H1 (cell line): Measurements from ENCODE around the gene EDA. TPM values are rescaled to one million over a fixed set of nuclear protein-coding genes. Genes with fewer than 3 reads are reported as not detected.

Experiments
- CEBPB ChIP-seq: IDR thresholded peaks from 2 replicates; pipeline ENCODE4 v1.6.1; 2012; ENCODE audit warnings: low read depth, low read length
- EP300 ChIP-seq, 2 experiments: IDR thresholded peaks; 1 replicate in 1 of 2; 2 replicates in 1 of 2; pipeline ENCODE4 v1.6.1; 2011 to 2012; ENCODE audit warnings: low read depth in 2 of 2, low read length in 2 of 2, mild to moderate bottlenecking in 2 of 2, borderline replicate concordance in 1 of 2, inconsistent platforms in 1 of 2, moderate library complexity in 1 of 2
- PHF8 ChIP-seq: fragments of 200-600 bp; sonication (generic); conservative IDR thresholded peaks from 2 replicates; pipeline ENCODE4 v1.7.1; 2012; ENCODE audit warnings: low read depth, mild to moderate bottlenecking, inconsistent platforms, low read length, moderate library complexity
- RNF2 ChIP-seq: fragments of 200-900, 300-1000 bp; sonication (generic); IDR thresholded peaks from 2 replicates; pipeline ENCODE4 v1.7.1; 2016; ENCODE audit warnings: borderline replicate concordance, low read depth, mild to moderate bottlenecking, antibody characterized with exemption, low read length; ENCODE audit not compliant: poor library complexity, severe bottlenecking; ENCODE audit errors: missing control alignments
- SP4 ChIP-seq: IDR thresholded peaks from 2 replicates; pipeline ENCODE4 v1.6.1; 2012; ENCODE audit warnings: low read length, inconsistent platforms
- TAF7 ChIP-seq: optimal IDR thresholded peaks from 2 replicates; pipeline ENCODE3; 2011; ENCODE audit warnings: low read depth, mild to moderate bottlenecking, inconsistent platforms, low read length, moderate library complexity, borderline replicate concordance
- polyA plus RNA-seq, 7 experiments: library from polyadenylated mRNA; depleted of rRNA in 3 of 7; stranded (reverse) in 5 of 7; unstranded in 2 of 7; fragments of >200 nt in 5 of 7; fragments of 200-250 nt in 2 of 7; gene quantifications; 1 replicate in 5 of 7; 2 replicates in 1 of 7; 4 replicates in 1 of 7; pipeline versions ENCODE4 v1.2.1 to v1.2.3, GENCODE V29; 2011 to 2013; ENCODE audit warnings: missing spikeins in 2 of 7, mixed read lengths in 2 of 7
- total RNA-seq: library from RNA; stranded (reverse); fragmentation: NEBNext Ultra II Directional; extraction: Animal tissue kit (Norgen Biotek cat#: 25700); gene quantifications from 2 replicates; pipeline ENCODE4 v1.2.1, GENCODE V29; 2021
- TF ChIP-seq, protein P1 (sequence below): fragments of 300-600 bp; sonication (generic); IDR thresholded peaks from 2 replicates; pipeline ENCODE4 v1.7.1; 2012; ENCODE audit warnings: low read length, moderate library complexity, mild to moderate bottlenecking, inconsistent platforms; ENCODE audit not compliant: insufficient replicate concordance
- TF ChIP-seq, protein P2 (sequence below), 3 experiments: IDR thresholded peaks; 1 replicate in 2 of 3; 2 replicates in 1 of 3; pipeline versions ENCODE4 v1.5.1 to v1.6.1; 2011; ENCODE audit warnings: low read length in 3 of 3, mild to moderate bottlenecking in 3 of 3, inconsistent platforms in 2 of 3, low read depth in 1 of 3, moderate library complexity in 1 of 3; ENCODE audit not compliant: insufficient read depth in 1 of 3; ENCODE audit errors: control extremely low read depth in 1 of 3

EDA gene
- total and polyA plus RNA-seq, 2 of the 8 experiments (the other 6 are each of a cell fraction or from before 2014, with no cell fraction given), result 7.5 to 10.5 TPM

DNA sequence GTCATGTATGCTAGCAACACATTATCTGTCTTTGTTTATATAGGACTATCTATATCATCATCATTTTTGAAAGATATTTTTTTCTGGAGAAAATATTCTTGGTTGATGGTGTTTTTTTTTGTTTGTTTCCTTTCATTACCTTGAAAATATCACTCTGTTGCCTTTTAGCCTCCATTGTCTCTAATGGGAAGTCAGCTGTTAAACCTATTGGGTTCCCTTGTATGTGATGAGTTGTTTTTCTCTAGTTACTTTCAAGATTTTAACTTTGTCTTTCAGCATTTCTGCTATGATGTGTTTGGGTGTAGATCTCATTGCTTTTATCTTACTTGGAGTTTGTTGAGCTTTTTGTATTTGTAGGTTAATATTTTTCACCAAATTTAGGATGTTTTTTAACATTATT lies 124.4 kb downstream of the EDA start (continued):
- TF ChIP-seq, protein P1, sequence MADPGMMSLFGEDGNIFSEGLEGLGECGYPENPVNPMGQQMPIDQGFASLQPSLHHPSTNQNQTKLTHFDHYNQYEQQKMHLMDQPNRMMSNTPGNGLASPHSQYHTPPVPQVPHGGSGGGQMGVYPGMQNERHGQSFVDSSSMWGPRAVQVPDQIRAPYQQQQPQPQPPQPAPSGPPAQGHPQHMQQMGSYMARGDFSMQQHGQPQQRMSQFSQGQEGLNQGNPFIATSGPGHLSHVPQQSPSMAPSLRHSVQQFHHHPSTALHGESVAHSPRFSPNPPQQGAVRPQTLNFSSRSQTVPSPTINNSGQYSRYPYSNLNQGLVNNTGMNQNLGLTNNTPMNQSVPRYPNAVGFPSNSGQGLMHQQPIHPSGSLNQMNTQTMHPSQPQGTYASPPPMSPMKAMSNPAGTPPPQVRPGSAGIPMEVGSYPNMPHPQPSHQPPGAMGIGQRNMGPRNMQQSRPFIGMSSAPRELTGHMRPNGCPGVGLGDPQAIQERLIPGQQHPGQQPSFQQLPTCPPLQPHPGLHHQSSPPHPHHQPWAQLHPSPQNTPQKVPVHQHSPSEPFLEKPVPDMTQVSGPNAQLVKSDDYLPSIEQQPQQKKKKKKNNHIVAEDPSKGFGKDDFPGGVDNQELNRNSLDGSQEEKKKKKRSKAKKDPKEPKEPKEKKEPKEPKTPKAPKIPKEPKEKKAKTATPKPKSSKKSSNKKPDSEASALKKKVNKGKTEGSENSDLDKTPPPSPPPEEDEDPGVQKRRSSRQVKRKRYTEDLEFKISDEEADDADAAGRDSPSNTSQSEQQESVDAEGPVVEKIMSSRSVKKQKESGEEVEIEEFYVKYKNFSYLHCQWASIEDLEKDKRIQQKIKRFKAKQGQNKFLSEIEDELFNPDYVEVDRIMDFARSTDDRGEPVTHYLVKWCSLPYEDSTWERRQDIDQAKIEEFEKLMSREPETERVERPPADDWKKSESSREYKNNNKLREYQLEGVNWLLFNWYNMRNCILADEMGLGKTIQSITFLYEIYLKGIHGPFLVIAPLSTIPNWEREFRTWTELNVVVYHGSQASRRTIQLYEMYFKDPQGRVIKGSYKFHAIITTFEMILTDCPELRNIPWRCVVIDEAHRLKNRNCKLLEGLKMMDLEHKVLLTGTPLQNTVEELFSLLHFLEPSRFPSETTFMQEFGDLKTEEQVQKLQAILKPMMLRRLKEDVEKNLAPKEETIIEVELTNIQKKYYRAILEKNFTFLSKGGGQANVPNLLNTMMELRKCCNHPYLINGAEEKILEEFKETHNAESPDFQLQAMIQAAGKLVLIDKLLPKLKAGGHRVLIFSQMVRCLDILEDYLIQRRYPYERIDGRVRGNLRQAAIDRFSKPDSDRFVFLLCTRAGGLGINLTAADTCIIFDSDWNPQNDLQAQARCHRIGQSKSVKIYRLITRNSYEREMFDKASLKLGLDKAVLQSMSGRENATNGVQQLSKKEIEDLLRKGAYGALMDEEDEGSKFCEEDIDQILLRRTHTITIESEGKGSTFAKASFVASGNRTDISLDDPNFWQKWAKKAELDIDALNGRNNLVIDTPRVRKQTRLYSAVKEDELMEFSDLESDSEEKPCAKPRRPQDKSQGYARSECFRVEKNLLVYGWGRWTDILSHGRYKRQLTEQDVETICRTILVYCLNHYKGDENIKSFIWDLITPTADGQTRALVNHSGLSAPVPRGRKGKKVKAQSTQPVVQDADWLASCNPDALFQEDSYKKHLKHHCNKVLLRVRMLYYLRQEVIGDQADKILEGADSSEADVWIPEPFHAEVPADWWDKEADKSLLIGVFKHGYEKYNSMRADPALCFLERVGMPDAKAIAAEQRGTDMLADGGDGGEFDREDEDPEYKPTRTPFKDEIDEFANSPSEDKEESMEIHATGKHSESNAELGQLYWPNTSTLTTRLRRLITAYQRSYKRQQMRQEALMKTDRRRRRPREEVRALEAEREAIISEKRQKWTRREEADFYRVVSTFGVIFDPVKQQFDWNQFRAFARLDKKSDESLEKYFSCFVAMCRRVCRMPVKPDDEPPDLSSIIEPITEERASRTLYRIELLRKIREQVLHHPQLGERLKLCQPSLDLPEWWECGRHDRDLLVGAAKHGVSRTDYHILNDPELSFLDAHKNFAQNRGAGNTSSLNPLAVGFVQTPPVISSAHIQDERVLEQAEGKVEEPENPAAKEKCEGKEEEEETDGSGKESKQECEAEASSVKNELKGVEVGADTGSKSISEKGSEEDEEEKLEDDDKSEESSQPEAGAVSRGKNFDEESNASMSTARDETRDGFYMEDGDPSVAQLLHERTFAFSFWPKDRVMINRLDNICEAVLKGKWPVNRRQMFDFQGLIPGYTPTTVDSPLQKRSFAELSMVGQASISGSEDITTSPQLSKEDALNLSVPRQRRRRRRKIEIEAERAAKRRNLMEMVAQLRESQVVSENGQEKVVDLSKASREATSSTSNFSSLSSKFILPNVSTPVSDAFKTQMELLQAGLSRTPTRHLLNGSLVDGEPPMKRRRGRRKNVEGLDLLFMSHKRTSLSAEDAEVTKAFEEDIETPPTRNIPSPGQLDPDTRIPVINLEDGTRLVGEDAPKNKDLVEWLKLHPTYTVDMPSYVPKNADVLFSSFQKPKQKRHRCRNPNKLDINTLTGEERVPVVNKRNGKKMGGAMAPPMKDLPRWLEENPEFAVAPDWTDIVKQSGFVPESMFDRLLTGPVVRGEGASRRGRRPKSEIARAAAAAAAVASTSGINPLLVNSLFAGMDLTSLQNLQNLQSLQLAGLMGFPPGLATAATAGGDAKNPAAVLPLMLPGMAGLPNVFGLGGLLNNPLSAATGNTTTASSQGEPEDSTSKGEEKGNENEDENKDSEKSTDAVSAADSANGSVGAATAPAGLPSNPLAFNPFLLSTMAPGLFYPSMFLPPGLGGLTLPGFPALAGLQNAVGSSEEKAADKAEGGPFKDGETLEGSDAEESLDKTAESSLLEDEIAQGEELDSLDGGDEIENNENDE, result no peak
- TF ChIP-seq TAF7, result no peak
- no peak for TF ChIP-seq SP4
- TF ChIP-seq PHF8, result no peak
- TF ChIP-seq CEBPB, result no peak
- no peak for TF ChIP-seq RNF2
- TF ChIP-seq EP300 (IDR thresholded peaks at IDR 0.05; ENCODE audit: borderline replicate concordance in 1 of 2, low read depth in 2 of 2, low read length in 2 of 2), result no peak
- TF ChIP-seq, protein P2, sequence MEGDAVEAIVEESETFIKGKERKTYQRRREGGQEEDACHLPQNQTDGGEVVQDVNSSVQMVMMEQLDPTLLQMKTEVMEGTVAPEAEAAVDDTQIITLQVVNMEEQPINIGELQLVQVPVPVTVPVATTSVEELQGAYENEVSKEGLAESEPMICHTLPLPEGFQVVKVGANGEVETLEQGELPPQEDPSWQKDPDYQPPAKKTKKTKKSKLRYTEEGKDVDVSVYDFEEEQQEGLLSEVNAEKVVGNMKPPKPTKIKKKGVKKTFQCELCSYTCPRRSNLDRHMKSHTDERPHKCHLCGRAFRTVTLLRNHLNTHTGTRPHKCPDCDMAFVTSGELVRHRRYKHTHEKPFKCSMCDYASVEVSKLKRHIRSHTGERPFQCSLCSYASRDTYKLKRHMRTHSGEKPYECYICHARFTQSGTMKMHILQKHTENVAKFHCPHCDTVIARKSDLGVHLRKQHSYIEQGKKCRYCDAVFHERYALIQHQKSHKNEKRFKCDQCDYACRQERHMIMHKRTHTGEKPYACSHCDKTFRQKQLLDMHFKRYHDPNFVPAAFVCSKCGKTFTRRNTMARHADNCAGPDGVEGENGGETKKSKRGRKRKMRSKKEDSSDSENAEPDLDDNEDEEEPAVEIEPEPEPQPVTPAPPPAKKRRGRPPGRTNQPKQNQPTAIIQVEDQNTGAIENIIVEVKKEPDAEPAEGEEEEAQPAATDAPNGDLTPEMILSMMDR (IDR thresholded peaks at IDR 0.05; ENCODE audit: control extremely low read depth in 1 of 3, insufficient read depth in 1 of 3, low read depth in 1 of 3, low read length in 3 of 3), result no peak
